CD8-positive, alpha-beta memory T cell (primary cell): ENCODE measurements around the gene OBP2B. TPM values are rescaled to one million over a fixed set of nuclear protein-coding genes. Genes with fewer than 3 reads are reported as not detected.

Experiments used
- CTCF ChIA-PET: fragments of 350-600 bp; sonication (Branson Sonifier 250); formaldehyde crosslinking; loops from one replicate; lab custom pipeline; 2021; ENCODE audit warnings: antibody characterized with exemption; lab: Charles Lee
- POLR2A ChIA-PET: fragments of 350-600 bp; sonication (Branson Sonifier 250); formaldehyde crosslinking; loops from one replicate; lab custom pipeline; 2021; ENCODE audit warnings: antibody characterized with exemption; lab: Charles Lee
- DNase-seq, 5 donors: peaks; one replicate each; pipeline versions ENCODE4 v3.0.0 to v3.0.0-alpha.2; 2020 to 2022; ENCODE audit warnings: mixed read lengths in 1 of 5
- H3K27ac ChIP-seq: one replicate; pipeline ENCODE4 v1.7.0; 2013; ENCODE audit warnings: low read depth, mild to moderate bottlenecking, low read length, moderate library complexity
- H3K27me3 ChIP-seq: 2 replicates; pipeline ENCODE4 v1.7.0; 2013; ENCODE audit warnings: low read length, mild to moderate bottlenecking; ENCODE audit not compliant: insufficient read depth, poor library complexity, severe bottlenecking
- H3K36me3 ChIP-seq: 2 replicates; pipeline ENCODE4 v1.7.0; 2013; ENCODE audit warnings: mild to moderate bottlenecking, low read length, moderate library complexity; ENCODE audit not compliant: insufficient read depth
- H3K4me1 ChIP-seq: 2 replicates; pipeline ENCODE4 v1.7.0; 2013; ENCODE audit warnings: mild to moderate bottlenecking, low read length, moderate library complexity; ENCODE audit not compliant: insufficient read depth
- H3K4me3 ChIP-seq: 2 replicates; pipeline ENCODE4 v1.7.0; 2013; ENCODE audit warnings: mild to moderate bottlenecking, low read length
- H3K9me3 ChIP-seq: 2 replicates; pipeline ENCODE4 v1.7.0; 2013; ENCODE audit warnings: mild to moderate bottlenecking, low read length
- H3K27ac Mint-ChIP-seq, 8 donors: one replicate each; pipeline ENCODE4 v1.8.0; 2020 to 2021; ENCODE audit warnings: mixed read lengths in 8 of 8, mild to moderate bottlenecking in 6 of 8, inconsistent platforms in 3 of 8, moderate library complexity in 3 of 8
- H3K27me3 Mint-ChIP-seq, 2 donors: one replicate each; pipeline ENCODE4 v1.8.0; 2020 to 2021; ENCODE audit warnings: mixed read lengths in 2 of 2, mild to moderate bottlenecking in 1 of 2, moderate library complexity in 1 of 2
- H3K36me3 Mint-ChIP-seq, 3 donors: one replicate each; pipeline ENCODE4 v1.8.0; 2020 to 2021; ENCODE audit warnings: mixed read lengths in 3 of 3, inconsistent platforms in 1 of 3, mild to moderate bottlenecking in 1 of 3
- H3K4me1 Mint-ChIP-seq, 3 donors: one replicate each; pipeline ENCODE4 v1.8.0; 2020 to 2021; ENCODE audit warnings: mixed read lengths in 3 of 3, inconsistent platforms in 1 of 3, mild to moderate bottlenecking in 1 of 3
- H3K4me3 Mint-ChIP-seq, 7 donors: one replicate each; pipeline ENCODE4 v1.8.0; 2020 to 2021; ENCODE audit warnings: mixed read lengths in 7 of 7, mild to moderate bottlenecking in 6 of 7, moderate library complexity in 4 of 7, inconsistent platforms in 2 of 7
- H3K9me3 Mint-ChIP-seq, 5 donors: one replicate each; pipeline ENCODE4 v1.8.0; 2020 to 2022; ENCODE audit warnings: mixed read lengths in 5 of 5, mild to moderate bottlenecking in 3 of 5, moderate library complexity in 2 of 5, inconsistent platforms in 1 of 5
- polyA plus RNA-seq: library from polyadenylated mRNA; unstranded; fragments of 300-500 nt; fragmentation: Illumina TruSeq; gene quantifications from one replicate; pipeline ENCODE4 v1.2.3, GENCODE V29; 2021
- total RNA-seq, 2 experiments: library from RNA; stranded (reverse); gene quantifications; one replicate each; pipeline ENCODE4 v1.2.3, GENCODE V29; 2021

The OBP2B gene
- total and polyA plus RNA-seq, 3 experiments from 2014 or later, result not detected

- POLR2A ChIA-PET, result no interaction called here
- Mint-ChIP-seq H3K4me3 (no peak overlapping the region), H3K4me1 (no peaks in the 10 kb centered on the region), H3K27ac (no peak overlapping the region), H3K27me3 (peaks cover 14 to 64% of the 10 kb centered on the region in 2 donors), H3K9me3 (no peaks in the 10 kb centered on the region), H3K36me3 (no peaks in the 10 kb centered on the region)
- H3K27ac ChIP-seq, result no peak overlapping the region
- no peak for DNase-seq
- CTCF ChIA-PET, result no interaction called here
- H3K4me3 ChIP-seq, result no peak overlapping the region
- no peaks in the 10 kb centered on the region for H3K36me3 ChIP-seq
- no peaks in the 10 kb centered on the region for H3K27me3 ChIP-seq
- H3K4me1 ChIP-seq, result no peaks in the 10 kb centered on the region
- no peaks in the 10 kb centered on the region for H3K9me3 ChIP-seq
Measured at GRCh38 chr9:133246562-133246961, 37.5 kb upstream of the OBP2B start.

- H3K9me3 ChIP-seq, result no peaks in the 10 kb centered on the region
- DNase-seq, result no peak
- peaks cover 14% of the 10 kb centered on the region for H3K4me1 ChIP-seq
- H3K27ac ChIP-seq, result no peak overlapping the region
- H3K9me3 Mint-ChIP-seq, result no peaks in the 10 kb centered on the region
- H3K27me3 ChIP-seq, result no peaks in the 10 kb centered on the region
- H3K36me3 Mint-ChIP-seq, result no peaks in the 10 kb centered on the region
- H3K27me3 Mint-ChIP-seq, result peaks cover 5 to 54% of the 10 kb centered on the region in 2 donors
- ChIA-PET POLR2A (no interaction called here), CTCF (no interaction called here)
- H3K36me3 ChIP-seq, result no peaks in the 10 kb centered on the region
- H3K4me3 Mint-ChIP-seq, result no peak overlapping the region
- no peak overlapping the region for H3K4me3 ChIP-seq
- H3K4me1 Mint-ChIP-seq, result peaks cover 0 to 11% (median 3%) of the 10 kb centered on the region in 3 donors
- H3K27ac Mint-ChIP-seq, result no peak overlapping the region
Measured at GRCh38 chr9:133242991-133243390, 33.9 kb upstream of the OBP2B start.

- Mint-ChIP-seq H3K4me1 (peaks cover 0 to 13% (median 4%) of the 10 kb centered on the region in 3 donors), H3K27ac (no peak overlapping the region), H3K36me3 (no peaks in the 10 kb centered on the region), H3K4me3 (no peak overlapping the region), H3K27me3 (peaks cover 9 to 56% of the 10 kb centered on the region in 2 donors), H3K9me3 (no peaks in the 10 kb centered on the region)
- CTCF ChIA-PET, result no interaction called here
- no peaks in the 10 kb centered on the region for H3K27me3 ChIP-seq
- no peaks in the 10 kb centered on the region for H3K9me3 ChIP-seq
- peaks cover 14% of the 10 kb centered on the region for H3K4me1 ChIP-seq
- no peak for DNase-seq
- no peaks in the 10 kb centered on the region for H3K36me3 ChIP-seq
- no peak overlapping the region for H3K4me3 ChIP-seq
- no peak overlapping the region for H3K27ac ChIP-seq
- POLR2A ChIA-PET, result no interaction called here
Measured at GRCh38 chr9:133242241-133242640, 33.2 kb upstream of the OBP2B start.

- no peaks in the 10 kb centered on the region for H3K36me3 ChIP-seq
- Mint-ChIP-seq H3K4me1 (peaks cover 0 to 13% (median 4%) of the 10 kb centered on the region in 3 donors), H3K4me3 (peak overlapping the region in 1 of 7 donors; percentile 27), H3K27me3 (peaks cover 11 to 47% of the 10 kb centered on the region in 2 donors), H3K27ac (peak overlapping the region in 1 of 8 donors; percentile 38), H3K36me3 (no peaks in the 10 kb centered on the region), H3K9me3 (no peaks in the 10 kb centered on the region)
- CTCF ChIA-PET, result interaction anchor here (1.3 to 1.6 kb wide), 2 partner anchors 18 to 53 kb away, joined by 3 to 6 read pairs; no protein-coding TSS in a partner anchor
- no peak overlapping the region for H3K27ac ChIP-seq
- POLR2A ChIA-PET, result no interaction called here
- peaks cover 14% of the 10 kb centered on the region for H3K4me1 ChIP-seq
- H3K27me3 ChIP-seq, result no peaks in the 10 kb centered on the region
- H3K4me3 ChIP-seq, result no peak overlapping the region
- H3K9me3 ChIP-seq, result no peaks in the 10 kb centered on the region
- no peak for DNase-seq
Measured at GRCh38 chr9:133239533-133240090, 30.6 kb upstream of the OBP2B start.

GRCh38 chr9:133238851-133239532 is 29.9 kb upstream of the OBP2B start:
- Histone ChIP-seq H3K9me3 (no peaks in the 10 kb centered on the region), H3K27ac (no peak overlapping the region), H3K4me1 (peaks cover 14% of the 10 kb centered on the region), H3K4me3 (peak overlapping the region; percentile 51), H3K27me3 (no peaks in the 10 kb centered on the region), H3K36me3 (no peaks in the 10 kb centered on the region)
- no peaks in the 10 kb centered on the region for H3K9me3 Mint-ChIP-seq
- H3K4me1 Mint-ChIP-seq, result peaks cover 0 to 13% (median 4%) of the 10 kb centered on the region in 3 donors
- ChIA-PET POLR2A (no interaction called here), CTCF (interaction anchor here (0.9 to 1.6 kb wide), 4 partner anchors 19 to 251 kb away, joined by 3 to 6 read pairs (median 3); no protein-coding TSS in a partner anchor)
- H3K4me3 Mint-ChIP-seq, result peak overlapping the region in 5 of 7 donors; percentile 37 to 55 (median 48)
- peaks cover 11 to 42% of the 10 kb centered on the region in 2 donors for H3K27me3 Mint-ChIP-seq
- peak; percentile 41 to 70 (median 52) for DNase-seq
- H3K36me3 Mint-ChIP-seq, result no peaks in the 10 kb centered on the region
- peak overlapping the region in 1 of 8 donors; percentile 7 for H3K27ac Mint-ChIP-seq

GRCh38 chr9:133238272-133238850 is 29.3 kb upstream of the OBP2B start:
- Histone ChIP-seq H3K27ac (no peak overlapping the region), H3K9me3 (no peaks in the 10 kb centered on the region), H3K4me3 (peak overlapping the region; percentile 51), H3K4me1 (peaks cover 14% of the 10 kb centered on the region), H3K27me3 (no peaks in the 10 kb centered on the region), H3K36me3 (no peaks in the 10 kb centered on the region)
- Mint-ChIP-seq H3K36me3 (no peaks in the 10 kb centered on the region), H3K27ac (no peak overlapping the region), H3K27me3 (peaks cover 11 to 39% of the 10 kb centered on the region in 2 donors), H3K4me3 (peak overlapping the region in 3 of 7 donors; percentile 46 to 55 (median 55)), H3K4me1 (peaks cover 0 to 13% (median 4%) of the 10 kb centered on the region in 3 donors), H3K9me3 (no peaks in the 10 kb centered on the region)
- POLR2A ChIA-PET, result no interaction called here
- CTCF ChIA-PET, result interaction anchor here (0.9 to 1.6 kb wide), 3 partner anchors 52 to 252 kb away, joined by 3 to 6 read pairs (median 3); no protein-coding TSS in a partner anchor
- DNase-seq, result peak in 2 of 5 donors; percentile 6 to 26

GRCh38 chr9:133237035-133237731 is 28.1 kb upstream of the OBP2B start:
- Mint-ChIP-seq H3K36me3 (no peaks in the 10 kb centered on the region), H3K9me3 (no peaks in the 10 kb centered on the region), H3K27ac (no peak overlapping the region), H3K4me1 (peaks cover 0 to 13% (median 4%) of the 10 kb centered on the region in 3 donors), H3K27me3 (peaks cover 11 to 35% of the 10 kb centered on the region in 2 donors), H3K4me3 (no peak overlapping the region)
- DNase-seq, result no peak
- H3K36me3 ChIP-seq, result no peaks in the 10 kb centered on the region
- ChIA-PET POLR2A (no interaction called here), CTCF (no interaction called here)
- H3K4me3 ChIP-seq, result no peak overlapping the region
- no peaks in the 10 kb centered on the region for H3K9me3 ChIP-seq
- no peak overlapping the region for H3K27ac ChIP-seq
- H3K4me1 ChIP-seq, result peaks cover 14% of the 10 kb centered on the region
- H3K27me3 ChIP-seq, result no peaks in the 10 kb centered on the region
